Measurements from ENCODE around the gene TMEM214. TPM values are rescaled to one million over a fixed set of nuclear protein-coding genes. Genes with fewer than 3 reads are reported as not detected.

Gene TMEM214
- polyA plus RNA-seq, 1 donor from 2014 or later = 10.3 TPM

GRCh38 chr2:27050281-27050995, 17.7 kb downstream of the TMEM214 start:
- Histone ChIP-seq H3K9ac (ENCODE audit: low read length) (peak overlapping the region; percentile 92), H3K79me2 (replicated peaks; ENCODE audit: insufficient read depth, low read length) (peaks cover 7% of the 10 kb centered on the region), H3K27ac (ENCODE audit: low read length) (peak overlapping the region; percentile 90), H4K20me1 (ENCODE audit: insufficient read depth) (no peaks in the 10 kb centered on the region), H3K27me3 (ENCODE audit: insufficient read depth, low read depth, low read length) (no peaks in the 10 kb centered on the region), H3K9me2 (ENCODE audit: insufficient read depth, low read length) (no peaks in the 10 kb centered on the region), H2AFZ (ENCODE audit: low read depth, low read length) (peak overlapping the region; percentile 75), H3K9me3 (ENCODE audit: low read length) (no peaks in the 10 kb centered on the region), H3K4me2 (ENCODE audit: low read length) (peak overlapping the region; percentile 44), H3K36me3 (ENCODE audit: insufficient read depth, low read length) (no peaks in the 10 kb centered on the region), H3F3A (ENCODE audit: insufficient read depth, low read length, poor library complexity, severe bottlenecking) (peaks cover 6% of the 10 kb centered on the region), H3K4me3 (ENCODE audit: low read length) (peak overlapping the region; percentile 89)
- TF ChIP-seq RAD21 (conservative IDR thresholded peaks at IDR 0.05) (peak; percentile 8), POLR2AphosphoS5 (IDR thresholded peaks at IDR 0.05) (peak; percentile 48), REST (IDR thresholded peaks at IDR 0.05; ENCODE audit: borderline replicate concordance) (no peak), EZH2 (IDR thresholded peaks at IDR 0.05; ENCODE audit: borderline replicate concordance, insufficient read depth, low read length, poor library complexity, severe bottlenecking) (no peak), CTCF (IDR thresholded peaks at IDR 0.05; ENCODE audit: poor library complexity, severe bottlenecking) (peak; percentile 67), SMC3 (conservative IDR thresholded peaks at IDR 0.05; ENCODE audit: poor library complexity) (peak; percentile 59), TAF1 (IDR thresholded peaks at IDR 0.05; ENCODE audit: low read depth) (no peak), MXI1 (conservative IDR thresholded peaks at IDR 0.05; ENCODE audit: poor library complexity, severe bottlenecking) (no peak), EP300 (conservative IDR thresholded peaks at IDR 0.05; ENCODE audit: poor library complexity, severe bottlenecking) (no peak)

GRCh38 chr2:27050996-27051901, 18.5 kb downstream of the TMEM214 start, which contains the start of gene AGBL5:
AGBL5 (plus strand) TSS chr2:27051668; CDS start chr2:27052959, 1,291 bp downstream.
- H3K27ac ChIP-seq (ENCODE audit: low read length) = peak within 1 kb of the TSS; percentile 90
- no peaks in the 10 kb centered on the region for H3K9me2 ChIP-seq (ENCODE audit: insufficient read depth, low read length)
- H2AFZ ChIP-seq (ENCODE audit: low read depth, low read length) = peak within 1 kb of the TSS; percentile 75
- peaks cover 6% of the 10 kb centered on the region for H3F3A ChIP-seq (ENCODE audit: insufficient read depth, low read length, poor library complexity, severe bottlenecking)
- H4K20me1 ChIP-seq (ENCODE audit: insufficient read depth) = no peaks in the 10 kb centered on the region
- H3K9ac ChIP-seq (ENCODE audit: low read length) = peak within 1 kb of the TSS; percentile 92
- no peaks in the 10 kb centered on the region for H3K9me3 ChIP-seq (ENCODE audit: low read length)
- peak within 1 kb of the TSS; percentile 89 for H3K4me3 ChIP-seq (ENCODE audit: low read length)
- H3K79me2 ChIP-seq (replicated peaks; ENCODE audit: insufficient read depth, low read length) = peaks cover 7% of the 10 kb centered on the region
- peak within 1 kb of the TSS; percentile 74 for H3K4me2 ChIP-seq (ENCODE audit: low read length)
- TF ChIP-seq POLR2AphosphoS5 (IDR thresholded peaks at IDR 0.05) = peak; percentile 97
- TF ChIP-seq REST (IDR thresholded peaks at IDR 0.05; ENCODE audit: borderline replicate concordance) = peak; percentile 91
- TF ChIP-seq SMC3 (conservative IDR thresholded peaks at IDR 0.05; ENCODE audit: poor library complexity) = peak; percentile 41
- peak; percentile 31 for TF ChIP-seq RAD21 (conservative IDR thresholded peaks at IDR 0.05)
- no peak for TF ChIP-seq EZH2 (IDR thresholded peaks at IDR 0.05; ENCODE audit: borderline replicate concordance, insufficient read depth, low read length, poor library complexity, severe bottlenecking)
- no peak for TF ChIP-seq CTCF (IDR thresholded peaks at IDR 0.05; ENCODE audit: poor library complexity, severe bottlenecking)
- TF ChIP-seq MXI1 (conservative IDR thresholded peaks at IDR 0.05; ENCODE audit: poor library complexity, severe bottlenecking) = peak; percentile 66
- TF ChIP-seq TAF1 (IDR thresholded peaks at IDR 0.05; ENCODE audit: low read depth) = peak; percentile 82
- no peak for TF ChIP-seq EP300 (conservative IDR thresholded peaks at IDR 0.05; ENCODE audit: poor library complexity, severe bottlenecking)
- no peaks in the 10 kb centered on the region for H3K36me3 ChIP-seq (ENCODE audit: insufficient read depth, low read length)
- H3K27me3 ChIP-seq (ENCODE audit: insufficient read depth, low read depth, low read length) = no peaks in the 10 kb centered on the region
